Stomach (tissue), 9 donors: Measurements from ENCODE around the gene PRUNE2. TPM values are rescaled to one million over a fixed set of nuclear protein-coding genes. Genes with fewer than 3 reads are reported as not detected.

ENCODE experiments used
- DNase-seq, 2 donors: peaks; one replicate each; pipeline versions ENCODE4 v3.0.0 to v3.0.0-alpha.2; 2013 to 2019
- H3K27ac ChIP-seq, 5 donors: fragments of 200-600 bp in 4 of 5; sonication (generic) in 4 of 5; one replicate each; pipeline ENCODE4 v1.5.1; 2013 to 2019; ENCODE audit warnings: mild to moderate bottlenecking in 1 of 5, moderate library complexity in 1 of 5
- H3K27me3 ChIP-seq, 3 donors: fragments of 200-600 bp; sonication (generic); one replicate each; pipeline ENCODE4 v1.5.1; 2017 to 2019; ENCODE audit warnings: mixed run types in 1 of 3
- H3K36me3 ChIP-seq, 4 donors: fragments of 200-600 bp; sonication (generic); 1 replicate in 3 of 4; 2 replicates in 1 of 4; pipeline ENCODE4 v1.5.1; 2016 to 2019
- H3K4me1 ChIP-seq, 4 donors: fragments of 200-600 bp; sonication (generic); one replicate each; pipeline ENCODE4 v1.5.1; 2016 to 2019
- H3K4me3 ChIP-seq, 4 donors: fragments of 200-600 bp; sonication (generic) in 3 of 4; one replicate each; pipeline ENCODE4 v1.5.1; 2016 to 2019; ENCODE audit warnings: mild to moderate bottlenecking in 1 of 4
- H3K9me3 ChIP-seq, 4 donors: fragments of 200-600 bp; sonication (generic); one replicate each; pipeline ENCODE4 v1.5.1; 2016 to 2019
- CTCF ChIP-seq, 7 experiments: fragments of 450-650 bp in 4 of 7; fragments of 200-600 bp in 3 of 7; sonication (generic) in 3 of 7; IDR thresholded peaks; one replicate each; pipeline ENCODE4 v1.5.1; 2016 to 2019; ENCODE audit warnings: antibody characterized with exemption in 7 of 7, control low read depth in 2 of 7, mild to moderate bottlenecking in 1 of 7
- EP300 ChIP-seq: sonication (generic); formaldehyde crosslinking; IDR thresholded peaks from one replicate; pipeline ENCODE4 v1.6.1; 2017; ENCODE audit warnings: antibody characterized with exemption
- POLR2A ChIP-seq, 4 donors: fragments of 450-650 bp; IDR thresholded peaks; one replicate each; pipeline ENCODE4 v1.6.1; 2016; ENCODE audit warnings: antibody characterized with exemption in 4 of 4, control low read depth in 2 of 4, mild to moderate bottlenecking in 1 of 4, moderate library complexity in 1 of 4
- POLR2AphosphoS5 ChIP-seq, 3 donors: sonication (generic); formaldehyde crosslinking; IDR thresholded peaks; one replicate each; pipeline ENCODE4 v1.6.1; 2016; ENCODE audit warnings: antibody characterized with exemption in 3 of 3
- WGBS, 5 donors: extraction: QIAGEN DNeasy Blood & Tissue Kit in 3 of 5; methylation state at CpG; one replicate each; pipeline versions ENCODE4 v1.1.5 to v1.1.7; 2013 to 2018; 5-methylcytosine and 5-hydroxymethylcytosine counted together
- intact Hi-C: fragments of 100-400 bp; cut with DNase I; formaldehyde crosslinking; loops from one replicate; pipeline ENCODE4 v1.15.1; 2023; ENCODE audit warnings: low total_unique reads
- polyA plus RNA-seq, 3 donors: library from polyadenylated mRNA; stranded (reverse); fragments of 200-250 nt; gene quantifications; one replicate each; pipeline ENCODE4 v1.2.3, GENCODE V29; 2013
- total RNA-seq, 5 donors: library from RNA; depleted of rRNA; stranded (reverse); fragments of >200 nt; gene quantifications; one replicate each; pipeline versions ENCODE4 v1.1.0 to v1.2.3, GENCODE V29; 2014 to 2016
- donor health status: healthy with polysubstance abuse.
- donor health status: Bipolar disorder and iron deficiency.
- donor health status: healthy.

The PRUNE2 gene
- total and polyA plus RNA-seq, 8 donors = 2.6 to 311 (median 75.4) TPM

GRCh38 chr9:76687861-76688391 is 218.0 kb downstream of the PRUNE2 start:
- TF ChIP-seq POLR2AphosphoS5 (IDR thresholded peaks at IDR 0.05) (peak in 1 of 3 donors; percentile 30), POLR2A (IDR thresholded peaks at IDR 0.05) (no peak)
- 64 to 74% (median 69%) methylated on average over 4 of the region's 4 CpGs for WGBS, 5 donors
- peak; percentile 27 to 74 for DNase-seq
- no peaks in the 10 kb centered on the region for H3K36me3 ChIP-seq
- peaks cover 32 to 57% (median 43%) of the 10 kb centered on the region in 4 donors for H3K4me1 ChIP-seq
- peak overlapping the region; percentile 22 to 67 (median 59) for H3K27ac ChIP-seq
- no peak overlapping the region for H3K4me3 ChIP-seq
- intact Hi-C loops = no loop called here
- no peaks in the 10 kb centered on the region for H3K27me3 ChIP-seq
- H3K9me3 ChIP-seq = no peaks in the 10 kb centered on the region

GRCh38 chr9:76686756-76687155 is 219.2 kb downstream of the PRUNE2 start:
- Histone ChIP-seq H3K4me3 (no peak overlapping the region), H3K36me3 (no peaks in the 10 kb centered on the region), H3K9me3 (no peaks in the 10 kb centered on the region), H3K27me3 (no peaks in the 10 kb centered on the region), H3K27ac (peak overlapping the region in 2 of 5 donors; percentile 59 to 66), H3K4me1 (peaks cover 29 to 46% (median 36%) of the 10 kb centered on the region in 4 donors)
- no peak for DNase-seq
- TF ChIP-seq CTCF (IDR thresholded peaks at IDR 0.05) (no peak), POLR2A (IDR thresholded peaks at IDR 0.05) (no peak), EP300 (no peak), POLR2AphosphoS5 (IDR thresholded peaks at IDR 0.05) (no peak)
- 68 to 73% (median 71%) methylated on average over 4 of the region's 4 CpGs for WGBS, 5 donors
- intact Hi-C loops = no loop called here

- no peak for DNase-seq
- Histone ChIP-seq H3K36me3 (no peaks in the 10 kb centered on the region), H3K27ac (no peak overlapping the region), H3K9me3 (peaks cover 0 to 3% (median 0%) of the 10 kb centered on the region in 4 donors), H3K4me3 (no peak overlapping the region), H3K4me1 (peaks cover 7 to 20% (median 14%) of the 10 kb centered on the region in 4 donors), H3K27me3 (no peaks in the 10 kb centered on the region)
- intact Hi-C loops = no loop called here
- TF ChIP-seq POLR2AphosphoS5 (IDR thresholded peaks at IDR 0.05) (no peak), EP300 (no peak), POLR2A (IDR thresholded peaks at IDR 0.05) (no peak), CTCF (IDR thresholded peaks at IDR 0.05) (no peak)
- WGBS, 5 donors = 71 to 84% (median 78%) methylated on average over 5 of the region's 5 CpGs
Observed at GRCh38 chr9:76684213-76684612, 221.7 kb downstream of the PRUNE2 start.

GRCh38 chr9:76681556-76681955 is 224.4 kb downstream of the PRUNE2 start:
- peaks cover 0 to 13% (median 9%) of the 10 kb centered on the region in 4 donors for H3K4me1 ChIP-seq
- 67 to 75% (median 72%) methylated on average over 2 of the region's 2 CpGs for WGBS, 5 donors
- DNase-seq = no peak
- intact Hi-C loops = no loop called here
- no peaks in the 10 kb centered on the region for H3K27me3 ChIP-seq
- H3K9me3 ChIP-seq = peaks cover 0 to 3% (median 0%) of the 10 kb centered on the region in 4 donors
- no peaks in the 10 kb centered on the region for H3K36me3 ChIP-seq
- peak overlapping the region in 1 of 5 donors; percentile 12 for H3K27ac ChIP-seq
- TF ChIP-seq POLR2A (IDR thresholded peaks at IDR 0.05) (no peak), EP300 (no peak), CTCF (IDR thresholded peaks at IDR 0.05) (no peak), POLR2AphosphoS5 (IDR thresholded peaks at IDR 0.05) (no peak)
- H3K4me3 ChIP-seq = no peak overlapping the region
